SK-N-SH (cell line): ENCODE measurements around the gene DNAJB12. TPM values are rescaled to one million over a fixed set of nuclear protein-coding genes. Genes with fewer than 3 reads are reported as not detected.

Source experiments
- CTCF ChIA-PET: fragments of 300-600, 350-600 bp; formaldehyde crosslinking; extraction: SDS; loops from one replicate; lab custom pipeline; 2021; lab: Yijun Ruan, JAX
- POLR2A ChIA-PET: fragments of 350-600 bp; sonication (Branson Sonifier 250); formaldehyde crosslinking; extraction: SDS; loops from one replicate; lab custom pipeline; 2020; ENCODE audit warnings: antibody characterized with exemption, inconsistent platforms; lab: Yijun Ruan, JAX
- DNase-seq: peaks from one replicate; pipeline ENCODE4 v3.0.0; 2012
- H2AFZ ChIP-seq: fragments of 200-600 bp; sonication (generic); 2 replicates; pipeline ENCODE4 v1.8.1; 2016; ENCODE audit warnings: antibody characterized with exemption, mild to moderate bottlenecking, low read depth
- H3F3A ChIP-seq: fragments of 200-600 bp; sonication (generic); replicated peaks from 2 replicates; pipeline ENCODE3; 2016; ENCODE audit warnings: antibody characterized with exemption, mild to moderate bottlenecking; ENCODE audit not compliant: insufficient read depth
- H3K27ac ChIP-seq, 2 experiments: fragments of 200-500 bp in 1 of 2; fragments of 200-600 bp in 1 of 2; sonication (Bioruptor generic) in 1 of 2; sonication (generic), shearing (Covaris generic) in 1 of 2; 2 replicates each; pipeline versions ENCODE4 v1.5.1 to v1.6.1; 2014 to 2016; ENCODE audit warnings: low read depth in 2 of 2, inconsistent platforms in 1 of 2, low read length in 1 of 2, mild to moderate bottlenecking in 1 of 2, mixed read lengths in 1 of 2
- H3K27me3 ChIP-seq: fragments of 200-600 bp; sonication (generic), shearing (Covaris generic); 2 replicates; pipeline ENCODE4 v1.6.1; 2016; ENCODE audit warnings: mixed run types; ENCODE audit not compliant: insufficient read depth
- H3K36me3 ChIP-seq, 2 experiments: fragments of 200-500 bp in 1 of 2; fragments of 200-600 bp in 1 of 2; sonication (Bioruptor generic) in 1 of 2; sonication (generic) in 1 of 2; replicated peaks in 1 of 2; 2 replicates each; pipeline versions ENCODE3 to v1.5.1; 2014 to 2016; ENCODE audit warnings: low read length in 1 of 2, mild to moderate bottlenecking in 1 of 2; ENCODE audit not compliant: insufficient read depth in 2 of 2, control insufficient read depth in 1 of 2
- H3K4me1 ChIP-seq, 2 experiments: fragments of 200-500 bp in 1 of 2; fragments of 200-600 bp in 1 of 2; sonication (Bioruptor generic) in 1 of 2; sonication (generic), shearing (Covaris generic) in 1 of 2; 2 replicates each; pipeline versions ENCODE4 v1.5.1 to v1.6.1; 2014 to 2016; ENCODE audit warnings: low read depth in 1 of 2, low read length in 1 of 2, mixed run types in 1 of 2; ENCODE audit not compliant: insufficient read depth in 2 of 2, control insufficient read depth in 1 of 2
- H3K4me2 ChIP-seq: fragments of 200-600 bp; sonication (generic), shearing (Covaris generic); 2 replicates; pipeline ENCODE4 v1.6.1; 2017; ENCODE audit warnings: mixed run types
- H3K4me3 ChIP-seq, 2 experiments: fragments of 200-500 bp in 1 of 2; fragments of 200-600 bp in 1 of 2; sonication (Bioruptor generic) in 1 of 2; sonication (generic), shearing (Covaris generic) in 1 of 2; 2 replicates each; pipeline versions ENCODE4 v1.5.1 to v1.8.1; 2014 to 2016; ENCODE audit warnings: low read depth in 2 of 2, inconsistent platforms in 1 of 2, low read length in 1 of 2, mild to moderate bottlenecking in 1 of 2, mixed read lengths in 1 of 2, moderate library complexity in 1 of 2
- H3K79me2 ChIP-seq: fragments of 200-600 bp; sonication (generic); 2 replicates; pipeline ENCODE4 v1.8.1; 2017; ENCODE audit warnings: mild to moderate bottlenecking; ENCODE audit not compliant: insufficient read depth
- H3K9ac ChIP-seq: fragments of 200-600 bp; sonication (generic); 2 replicates; pipeline ENCODE4 v1.6.1; 2017; ENCODE audit warnings: mixed run types
- H3K9me2 ChIP-seq: fragments of 200-600 bp; sonication (generic); 2 replicates; pipeline ENCODE4 v1.6.1; 2017; ENCODE audit warnings: mixed run types
- H3K9me3 ChIP-seq: fragments of 200-600 bp; sonication (generic); 2 replicates; pipeline ENCODE4 v1.6.1; 2017; ENCODE audit warnings: mixed run types, mild to moderate bottlenecking, moderate library complexity
- H4K20me1 ChIP-seq: fragments of 200-600 bp; sonication (generic); 2 replicates; pipeline ENCODE4 v1.6.1; 2017; ENCODE audit warnings: mild to moderate bottlenecking, mixed run types; ENCODE audit not compliant: insufficient read depth
- CHD2 ChIP-seq: fragments of 150-350 bp; IDR thresholded peaks from 2 replicates; pipeline ENCODE4 v1.6.1; 2018; ENCODE audit warnings: low read length; ENCODE audit not compliant: partially characterized antibody
- ELF1 ChIP-seq: IDR thresholded peaks from 2 replicates; pipeline ENCODE4 v1.4.0; 2012
- EP300 ChIP-seq, 2 experiments: IDR thresholded peaks; 2 replicates each; pipeline versions ENCODE4 v1.4.0 to v1.6.1; 2012; ENCODE audit warnings: borderline replicate concordance in 1 of 2, low read depth in 1 of 2, low read length in 1 of 2
- EZH2phosphoT487 ChIP-seq: fragments of 200-600 bp; sonication (generic); IDR thresholded peaks from 2 replicates; pipeline ENCODE4 v1.6.1; 2017; ENCODE audit warnings: low read depth, mixed run types, mild to moderate bottlenecking, antibody characterized with exemption, moderate library complexity, borderline replicate concordance
- FOSL2 ChIP-seq: IDR thresholded peaks from 2 replicates; pipeline ENCODE4 v1.4.0; 2012; ENCODE audit warnings: low read depth, mild to moderate bottlenecking, moderate library complexity, borderline replicate concordance
- FOXJ3 ChIP-seq: sonication (generic); formaldehyde crosslinking; IDR thresholded peaks from 2 replicates; pipeline ENCODE4 v1.5.1; 2020; ENCODE audit warnings: mild to moderate bottlenecking, missing genetic modification reagents
- FOXM1 ChIP-seq: IDR thresholded peaks from 2 replicates; pipeline ENCODE4 v1.4.0; 2012; ENCODE audit warnings: low read depth, mild to moderate bottlenecking
- GABPA ChIP-seq: IDR thresholded peaks from 2 replicates; pipeline ENCODE4 v1.4.0; 2012; ENCODE audit warnings: low read depth, mild to moderate bottlenecking
- JUND ChIP-seq: IDR thresholded peaks from 2 replicates; pipeline ENCODE4 v1.4.0; 2012
- MEF2A ChIP-seq: IDR thresholded peaks from 2 replicates; pipeline ENCODE4 v1.4.0; 2012; ENCODE audit warnings: low read depth, borderline replicate concordance
- MXI1 ChIP-seq: IDR thresholded peaks from 2 replicates; pipeline ENCODE4 v1.6.1; 2012; ENCODE audit warnings: mild to moderate bottlenecking, low read depth, low read length, improper control_type of control experiment
- NRF1 ChIP-seq: IDR thresholded peaks from 2 replicates; pipeline ENCODE4 v1.6.1; 2012; ENCODE audit warnings: low read depth, mild to moderate bottlenecking, low read length
- PBX3 ChIP-seq: IDR thresholded peaks from 2 replicates; pipeline ENCODE4; 2012
- POLR2AphosphoS5 ChIP-seq: IDR thresholded peaks from 2 replicates; pipeline ENCODE4 v1.6.1; 2012; ENCODE audit warnings: low read depth, low read length
- RAD21 ChIP-seq: IDR thresholded peaks from 2 replicates; pipeline ENCODE4 v1.6.1; 2012; ENCODE audit warnings: mild to moderate bottlenecking, low read length
- RFX5 ChIP-seq: IDR thresholded peaks from 2 replicates; pipeline ENCODE4 v1.6.1; 2012; ENCODE audit warnings: mild to moderate bottlenecking, improper control_type of control experiment, low read length
- RXRA ChIP-seq: IDR thresholded peaks from 2 replicates; pipeline ENCODE4 v1.4.0; 2012; ENCODE audit warnings: low read depth, mild to moderate bottlenecking, borderline replicate concordance
- TAF1 ChIP-seq: IDR thresholded peaks from 2 replicates; pipeline ENCODE4 v1.6.1; 2012; ENCODE audit warnings: low read depth, mild to moderate bottlenecking, low read length, moderate library complexity, borderline replicate concordance
- TCF12 ChIP-seq: IDR thresholded peaks from 2 replicates; pipeline ENCODE4 v1.4.0; 2012
- TEAD4 ChIP-seq: IDR thresholded peaks from 2 replicates; pipeline ENCODE4 v1.4.0; 2012; ENCODE audit warnings: mild to moderate bottlenecking, borderline replicate concordance; ENCODE audit not compliant: insufficient read depth
- USF1 ChIP-seq: IDR thresholded peaks from 2 replicates; pipeline ENCODE4 v1.4.0; 2012; ENCODE audit warnings: low read depth, borderline replicate concordance
- YY1 ChIP-seq: IDR thresholded peaks from 2 replicates; pipeline ENCODE4 v1.4.0; 2012; ENCODE audit warnings: low read depth, mild to moderate bottlenecking
- WGBS: methylation state at CpG from one replicate; pipeline ENCODE4 v1.1.6; 2017; ENCODE audit warnings: low lambda C conversion rate; 5-methylcytosine and 5-hydroxymethylcytosine counted together
- polyA plus RNA-seq, 3 experiments: library from polyadenylated mRNA; depleted of rRNA; stranded (reverse); fragments of >200 nt; gene quantifications; 2 replicates each; pipeline ENCODE4 v1.2.3, GENCODE V29; 2012
- TF ChIP-seq, protein P1 (sequence below): IDR thresholded peaks from 2 replicates; pipeline ENCODE4 v1.4.0; 2012; ENCODE audit warnings: low read depth
- TF ChIP-seq, protein P2 (sequence below): fragments of 150-350 bp; IDR thresholded peaks from 2 replicates; pipeline ENCODE4 v1.6.1; 2016; ENCODE audit warnings: mild to moderate bottlenecking, low read depth, low read length
- TF ChIP-seq, protein P3 (sequence below): IDR thresholded peaks from 2 replicates; pipeline ENCODE4 v1.6.1; 2012; ENCODE audit warnings: mild to moderate bottlenecking, low read depth, low read length, moderate library complexity
- TF ChIP-seq, protein P4 (sequence below): fragments of 150-350 bp; IDR thresholded peaks from 2 replicates; pipeline ENCODE4 v1.6.1; 2017; ENCODE audit warnings: antibody characterized with exemption, low read length, low read depth, borderline replicate concordance

DNAJB12 gene
- polyA plus RNA-seq, 1 of the 3 experiments (the other 2 are of a cell fraction): 25.8 TPM

GRCh38 chr10:72328045-72328828 lies 26.5 kb downstream of the DNAJB12 start:
- peaks cover 8% of the 10 kb centered on the region for H3F3A ChIP-seq
- H3K27ac ChIP-seq: peak overlapping the region in 1 of 2 experiments; percentile 91; a peak in 2 of 4 replicates
- H3K79me2 ChIP-seq: no peaks in the 10 kb centered on the region
- peaks cover 16 to 72% of the 10 kb centered on the region in 2 experiments for H3K4me1 ChIP-seq
- no peaks in the 10 kb centered on the region for H3K9me3 ChIP-seq
- no peak overlapping the region for H3K4me3 ChIP-seq
- 38% methylated on average over 5 of the region's 14 CpGs for WGBS
- ChIA-PET POLR2A (interaction anchor here (15.0 kb wide), 1 partner anchor 53 kb away, joined by 234 read pairs; the partner anchor contains the start of gene DDIT4), CTCF (interaction anchor here (0.6 to 14.0 kb wide), 29 partner anchors 8 to 436 kb away, joined by 3 to 198 read pairs (median 4); partner anchors contain the start of gene DDIT4)
- no peaks in the 10 kb centered on the region for H4K20me1 ChIP-seq
- H2AFZ ChIP-seq: no peak overlapping the region
- no peaks in the 10 kb centered on the region for H3K27me3 ChIP-seq
- no peak overlapping the region for H3K9ac ChIP-seq
- no peaks in the 10 kb centered on the region for H3K9me2 ChIP-seq
- H3K4me2 ChIP-seq: no peak overlapping the region
- H3K36me3 ChIP-seq: peaks cover 0 to 4% of the 10 kb centered on the region in 2 experiments
- DNase-seq: peak; percentile 81
- TF ChIP-seq, protein P1, sequence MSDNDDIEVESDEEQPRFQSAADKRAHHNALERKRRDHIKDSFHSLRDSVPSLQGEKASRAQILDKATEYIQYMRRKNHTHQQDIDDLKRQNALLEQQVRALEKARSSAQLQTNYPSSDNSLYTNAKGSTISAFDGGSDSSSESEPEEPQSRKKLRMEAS: no peak
- TF ChIP-seq FOSL2 (no peak), TEAD4 (no peak), TCF12 (no peak), TAF1 (no peak), CHD2 (peak; percentile 35), RAD21 (peak; percentile 85), FOXJ3 (CRISPR knock-in tag) (no peak), EP300 (IDR thresholded peaks at IDR 0.05; ENCODE audit: borderline replicate concordance in 1 of 2, low read depth in 1 of 2, low read length in 1 of 2) (peak in 1 of 2 experiments; percentile 33; a peak in 2 of 4 replicates), YY1 (no peak), RXRA (no peak), PBX3 (no peak), MXI1 (peak; percentile 63), USF1 (no peak), MEF2A (no peak), RFX5 (no peak), GABPA (no peak), POLR2AphosphoS5 (no peak), FOXM1 (no peak), NRF1 (0 out of 2 replicates have a peak, but pooled peaks have one; percentile 11), EZH2phosphoT487 (no peak), ELF1 (no peak), JUND (no peak)
- TF ChIP-seq, protein P2, sequence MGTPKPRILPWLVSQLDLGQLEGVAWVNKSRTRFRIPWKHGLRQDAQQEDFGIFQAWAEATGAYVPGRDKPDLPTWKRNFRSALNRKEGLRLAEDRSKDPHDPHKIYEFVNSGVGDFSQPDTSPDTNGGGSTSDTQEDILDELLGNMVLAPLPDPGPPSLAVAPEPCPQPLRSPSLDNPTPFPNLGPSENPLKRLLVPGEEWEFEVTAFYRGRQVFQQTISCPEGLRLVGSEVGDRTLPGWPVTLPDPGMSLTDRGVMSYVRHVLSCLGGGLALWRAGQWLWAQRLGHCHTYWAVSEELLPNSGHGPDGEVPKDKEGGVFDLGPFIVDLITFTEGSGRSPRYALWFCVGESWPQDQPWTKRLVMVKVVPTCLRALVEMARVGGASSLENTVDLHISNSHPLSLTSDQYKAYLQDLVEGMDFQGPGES: no peak
- TF ChIP-seq, protein P3, sequence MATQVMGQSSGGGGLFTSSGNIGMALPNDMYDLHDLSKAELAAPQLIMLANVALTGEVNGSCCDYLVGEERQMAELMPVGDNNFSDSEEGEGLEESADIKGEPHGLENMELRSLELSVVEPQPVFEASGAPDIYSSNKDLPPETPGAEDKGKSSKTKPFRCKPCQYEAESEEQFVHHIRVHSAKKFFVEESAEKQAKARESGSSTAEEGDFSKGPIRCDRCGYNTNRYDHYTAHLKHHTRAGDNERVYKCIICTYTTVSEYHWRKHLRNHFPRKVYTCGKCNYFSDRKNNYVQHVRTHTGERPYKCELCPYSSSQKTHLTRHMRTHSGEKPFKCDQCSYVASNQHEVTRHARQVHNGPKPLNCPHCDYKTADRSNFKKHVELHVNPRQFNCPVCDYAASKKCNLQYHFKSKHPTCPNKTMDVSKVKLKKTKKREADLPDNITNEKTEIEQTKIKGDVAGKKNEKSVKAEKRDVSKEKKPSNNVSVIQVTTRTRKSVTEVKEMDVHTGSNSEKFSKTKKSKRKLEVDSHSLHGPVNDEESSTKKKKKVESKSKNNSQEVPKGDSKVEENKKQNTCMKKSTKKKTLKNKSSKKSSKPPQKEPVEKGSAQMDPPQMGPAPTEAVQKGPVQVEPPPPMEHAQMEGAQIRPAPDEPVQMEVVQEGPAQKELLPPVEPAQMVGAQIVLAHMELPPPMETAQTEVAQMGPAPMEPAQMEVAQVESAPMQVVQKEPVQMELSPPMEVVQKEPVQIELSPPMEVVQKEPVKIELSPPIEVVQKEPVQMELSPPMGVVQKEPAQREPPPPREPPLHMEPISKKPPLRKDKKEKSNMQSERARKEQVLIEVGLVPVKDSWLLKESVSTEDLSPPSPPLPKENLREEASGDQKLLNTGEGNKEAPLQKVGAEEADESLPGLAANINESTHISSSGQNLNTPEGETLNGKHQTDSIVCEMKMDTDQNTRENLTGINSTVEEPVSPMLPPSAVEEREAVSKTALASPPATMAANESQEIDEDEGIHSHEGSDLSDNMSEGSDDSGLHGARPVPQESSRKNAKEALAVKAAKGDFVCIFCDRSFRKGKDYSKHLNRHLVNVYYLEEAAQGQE: no peak
- TF ChIP-seq, protein P4, sequence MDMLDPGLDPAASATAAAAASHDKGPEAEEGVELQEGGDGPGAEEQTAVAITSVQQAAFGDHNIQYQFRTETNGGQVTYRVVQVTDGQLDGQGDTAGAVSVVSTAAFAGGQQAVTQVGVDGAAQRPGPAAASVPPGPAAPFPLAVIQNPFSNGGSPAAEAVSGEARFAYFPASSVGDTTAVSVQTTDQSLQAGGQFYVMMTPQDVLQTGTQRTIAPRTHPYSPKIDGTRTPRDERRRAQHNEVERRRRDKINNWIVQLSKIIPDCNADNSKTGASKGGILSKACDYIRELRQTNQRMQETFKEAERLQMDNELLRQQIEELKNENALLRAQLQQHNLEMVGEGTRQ: no peak
